Measurements from ENCODE around the gene ZNF816.

Gene ZNF816

GRCh38 chr19:52962394-52963246 is at the start of gene ZNF816:
Gene ZNF816, minus strand, starts transcription at chr19:52962881. Its CDS starts 6,792 bp downstream, at chr19:52956089.
- Histone ChIP-seq H3K4me1 (ENCODE audit: insufficient read depth, insufficient read length) (no peaks in the 10 kb centered on the region), H3K9ac (ENCODE audit: insufficient read length, low read depth) (peak within 1 kb of the TSS; percentile 88), H3K9me3 (ENCODE audit: insufficient read depth, low read length) (peaks cover 33% of the 10 kb centered on the region), H3K27me3 (ENCODE audit: insufficient read depth, insufficient read length) (no peaks in the 10 kb centered on the region), H3K36me3 (ENCODE audit: insufficient read depth, insufficient read length, low read length) (peaks cover 35% of the 10 kb centered on the region), H3K4me3 (ENCODE audit: insufficient read length, low read depth) (peak within 1 kb of the TSS; percentile 84)
- TF ChIP-seq SUZ12 (IDR thresholded peaks at IDR 0.05; ENCODE audit: extremely low read depth, insufficient read depth, insufficient read length) (no peak), YY1 (IDR thresholded peaks at IDR 0.05; ENCODE audit: insufficient read depth, insufficient read length) (no peak), ZNF274 (IDR thresholded peaks at IDR 0.05; ENCODE audit: low read depth, low read length) (no peak)
- peak; percentile 89 for DNase-seq (ENCODE audit: low read depth, low spot score)

- H3K4me3 ChIP-seq (ENCODE audit: insufficient read length, low read depth), result no peak overlapping the region
- peaks cover 4% of the 10 kb centered on the region for H3K4me1 ChIP-seq (ENCODE audit: insufficient read depth, insufficient read length)
- H3K27me3 ChIP-seq (ENCODE audit: insufficient read depth, insufficient read length), result no peaks in the 10 kb centered on the region
- TF ChIP-seq SUZ12 (IDR thresholded peaks at IDR 0.05; ENCODE audit: extremely low read depth, insufficient read depth, insufficient read length), result no peak
- TF ChIP-seq ZNF274 (IDR thresholded peaks at IDR 0.05; ENCODE audit: low read depth, low read length), result no peak
- TF ChIP-seq YY1 (IDR thresholded peaks at IDR 0.05; ENCODE audit: insufficient read depth, insufficient read length), result no peak
- no peak overlapping the region for H3K9ac ChIP-seq (ENCODE audit: insufficient read length, low read depth)
- peaks cover 19% of the 10 kb centered on the region; the same call in 1 of the 2 replicates for H3K9me3 ChIP-seq (ENCODE audit: insufficient read depth, low read length)
- no peak for DNase-seq (ENCODE audit: low read depth, low spot score)
- H3K36me3 ChIP-seq (ENCODE audit: insufficient read depth, insufficient read length, low read length), result peaks cover 4% of the 10 kb centered on the region
Observed at GRCh38 chr19:53012006-53012405, 49.3 kb upstream of the ZNF816 start.

GRCh38 chr19:53010494-53010893 is 47.8 kb upstream of the ZNF816 start:
- peaks cover 4% of the 10 kb centered on the region for H3K36me3 ChIP-seq (ENCODE audit: insufficient read depth, insufficient read length, low read length)
- no peak for TF ChIP-seq SUZ12 (IDR thresholded peaks at IDR 0.05; ENCODE audit: extremely low read depth, insufficient read depth, insufficient read length)
- no peak for TF ChIP-seq YY1 (IDR thresholded peaks at IDR 0.05; ENCODE audit: insufficient read depth, insufficient read length)
- TF ChIP-seq ZNF274 (IDR thresholded peaks at IDR 0.05; ENCODE audit: low read depth, low read length), result no peak
- no peak for DNase-seq (ENCODE audit: low read depth, low spot score)

GRCh38 chr19:53008061-53008778 is 45.5 kb upstream of the ZNF816 start:
- Histone ChIP-seq H3K4me1 (ENCODE audit: insufficient read depth, insufficient read length) (no peaks in the 10 kb centered on the region), H3K4me3 (ENCODE audit: insufficient read length, low read depth) (no peak overlapping the region), H3K27me3 (ENCODE audit: insufficient read depth, insufficient read length) (no peaks in the 10 kb centered on the region), H3K9me3 (ENCODE audit: insufficient read depth, low read length) (peaks cover 35% of the 10 kb centered on the region; the same call in 1 of the 2 replicates), H3K36me3 (ENCODE audit: insufficient read depth, insufficient read length, low read length) (peaks cover 4% of the 10 kb centered on the region), H3K9ac (ENCODE audit: insufficient read length, low read depth) (no peak overlapping the region)
- no peak for DNase-seq (ENCODE audit: low read depth, low spot score)
- TF ChIP-seq YY1 (IDR thresholded peaks at IDR 0.05; ENCODE audit: insufficient read depth, insufficient read length) (no peak), SUZ12 (IDR thresholded peaks at IDR 0.05; ENCODE audit: extremely low read depth, insufficient read depth, insufficient read length) (no peak), ZNF274 (IDR thresholded peaks at IDR 0.05; ENCODE audit: low read depth, low read length) (no peak)

More at GRCh38 chr19:53010494-53010893, 47.8 kb upstream of the ZNF816 start:
- H3K4me3 ChIP-seq (ENCODE audit: insufficient read length, low read depth), result no peak overlapping the region
- H3K4me1 ChIP-seq (ENCODE audit: insufficient read depth, insufficient read length), result peaks cover under 1% of the 10 kb centered on the region
- H3K9ac ChIP-seq (ENCODE audit: insufficient read length, low read depth), result no peak overlapping the region
- peaks cover 19% of the 10 kb centered on the region; the same call in 1 of the 2 replicates for H3K9me3 ChIP-seq (ENCODE audit: insufficient read depth, low read length)
- H3K27me3 ChIP-seq (ENCODE audit: insufficient read depth, insufficient read length), result no peaks in the 10 kb centered on the region

- no peak for TF ChIP-seq YY1 (IDR thresholded peaks at IDR 0.05; ENCODE audit: insufficient read depth, insufficient read length)
- TF ChIP-seq SUZ12 (IDR thresholded peaks at IDR 0.05; ENCODE audit: extremely low read depth, insufficient read depth, insufficient read length), result no peak
- no peak for TF ChIP-seq ZNF274 (IDR thresholded peaks at IDR 0.05; ENCODE audit: low read depth, low read length)
- H3K4me1 ChIP-seq (ENCODE audit: insufficient read depth, insufficient read length), result no peaks in the 10 kb centered on the region
- peaks cover 39% of the 10 kb centered on the region; the same call in 1 of the 2 replicates for H3K9me3 ChIP-seq (ENCODE audit: insufficient read depth, low read length)
- no peak overlapping the region for H3K4me3 ChIP-seq (ENCODE audit: insufficient read length, low read depth)
- H3K27me3 ChIP-seq (ENCODE audit: insufficient read depth, insufficient read length), result no peaks in the 10 kb centered on the region
- no peak for DNase-seq (ENCODE audit: low read depth, low spot score)
- peaks cover 4% of the 10 kb centered on the region for H3K36me3 ChIP-seq (ENCODE audit: insufficient read depth, insufficient read length, low read length)
- H3K9ac ChIP-seq (ENCODE audit: insufficient read length, low read depth), result no peak overlapping the region
Observed at GRCh38 chr19:53007606-53008005, 44.9 kb upstream of the ZNF816 start.

- no peak overlapping the region for H3K9ac ChIP-seq (ENCODE audit: insufficient read length, low read depth)
- no peak for DNase-seq (ENCODE audit: low read depth, low spot score)
- H3K4me1 ChIP-seq (ENCODE audit: insufficient read depth, insufficient read length), result no peaks in the 10 kb centered on the region
- no peaks in the 10 kb centered on the region for H3K27me3 ChIP-seq (ENCODE audit: insufficient read depth, insufficient read length)
- H3K36me3 ChIP-seq (ENCODE audit: insufficient read depth, insufficient read length, low read length), result peaks cover 4% of the 10 kb centered on the region
- H3K4me3 ChIP-seq (ENCODE audit: insufficient read length, low read depth), result no peak overlapping the region
- no peak for TF ChIP-seq SUZ12 (IDR thresholded peaks at IDR 0.05; ENCODE audit: extremely low read depth, insufficient read depth, insufficient read length)
- TF ChIP-seq YY1 (IDR thresholded peaks at IDR 0.05; ENCODE audit: insufficient read depth, insufficient read length), result no peak
- TF ChIP-seq ZNF274 (IDR thresholded peaks at IDR 0.05; ENCODE audit: low read depth, low read length), result no peak
- peaks cover 39% of the 10 kb centered on the region; the same call in 1 of the 2 replicates for H3K9me3 ChIP-seq (ENCODE audit: insufficient read depth, low read length)
Observed at GRCh38 chr19:53007200-53007599, 44.5 kb upstream of the ZNF816 start.

GRCh38 chr19:53004242-53004641 is 41.6 kb upstream of the ZNF816 start:
- Histone ChIP-seq H3K36me3 (ENCODE audit: insufficient read depth, insufficient read length, low read length) (peaks cover 4% of the 10 kb centered on the region), H3K9me3 (ENCODE audit: insufficient read depth, low read length) (peaks cover 30% of the 10 kb centered on the region; the same call in 1 of the 2 replicates), H3K27me3 (ENCODE audit: insufficient read depth, insufficient read length) (no peaks in the 10 kb centered on the region), H3K4me3 (ENCODE audit: insufficient read length, low read depth) (no peak overlapping the region), H3K4me1 (ENCODE audit: insufficient read depth, insufficient read length) (no peaks in the 10 kb centered on the region), H3K9ac (ENCODE audit: insufficient read length, low read depth) (no peak overlapping the region)
- no peak for DNase-seq (ENCODE audit: low read depth, low spot score)
- no peak for TF ChIP-seq SUZ12 (IDR thresholded peaks at IDR 0.05; ENCODE audit: extremely low read depth, insufficient read depth, insufficient read length)
- no peak for TF ChIP-seq ZNF274 (IDR thresholded peaks at IDR 0.05; ENCODE audit: low read depth, low read length)
- TF ChIP-seq YY1 (IDR thresholded peaks at IDR 0.05; ENCODE audit: insufficient read depth, insufficient read length), result no peak
